C4-2B (cell line): ENCODE measurements around the gene FGF22.

Source experiments
- H3K27ac ChIP-seq: fragments of 450-650 bp; 2 replicates; pipeline ENCODE4 v1.5.1; 2017
- CTCF ChIP-seq: fragments of 450-650 bp; conservative IDR thresholded peaks from 2 replicates; pipeline ENCODE4 v1.5.1; 2017; ENCODE audit warnings: mild to moderate bottlenecking
- ZFX ChIP-seq: fragments of 450-650 bp; IDR thresholded peaks from 2 replicates; pipeline ENCODE4 v1.6.1; 2017

FGF22 gene

GRCh38 chr19:610071-610800 is 29.4 kb upstream of the FGF22 start:
- no peak for TF ChIP-seq ZFX
- TF ChIP-seq CTCF: no peak
- no peak overlapping the region for H3K27ac ChIP-seq

DNA sequence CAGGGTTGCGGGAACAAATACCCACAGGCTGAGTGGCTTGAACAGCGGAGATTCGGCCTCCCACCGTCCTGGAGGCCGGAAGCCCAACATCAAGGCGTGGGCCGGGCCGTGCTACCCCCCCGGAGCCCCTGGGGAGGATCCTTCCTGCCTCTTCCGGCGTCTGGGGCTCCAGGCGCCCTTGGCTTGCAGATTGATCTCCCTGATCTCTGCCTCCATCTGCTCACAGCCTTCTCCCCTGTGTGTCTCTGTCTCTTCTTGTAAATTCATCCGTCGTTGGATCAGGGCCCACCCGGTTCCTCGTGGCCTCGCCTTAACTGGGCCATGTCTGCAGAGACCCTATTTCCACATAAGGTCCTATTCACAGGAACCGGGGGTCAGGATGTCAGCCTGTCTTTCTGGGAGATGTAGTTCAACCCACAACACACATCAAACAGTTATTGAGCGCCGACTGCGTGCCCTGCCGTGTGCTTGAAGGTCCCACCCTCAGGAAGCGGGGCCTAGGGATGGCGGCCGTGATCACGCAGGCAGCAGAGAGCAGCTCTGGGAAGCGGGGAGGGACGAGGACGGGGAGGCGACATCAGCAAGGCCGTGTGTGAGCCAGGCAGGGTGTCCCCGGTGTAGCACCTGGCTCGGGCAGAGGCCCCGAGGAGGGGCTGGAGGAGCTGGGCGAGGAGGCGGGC is 28.7 kb upstream of the FGF22 start:
- H3K27ac ChIP-seq: no peak overlapping the region

DNA sequence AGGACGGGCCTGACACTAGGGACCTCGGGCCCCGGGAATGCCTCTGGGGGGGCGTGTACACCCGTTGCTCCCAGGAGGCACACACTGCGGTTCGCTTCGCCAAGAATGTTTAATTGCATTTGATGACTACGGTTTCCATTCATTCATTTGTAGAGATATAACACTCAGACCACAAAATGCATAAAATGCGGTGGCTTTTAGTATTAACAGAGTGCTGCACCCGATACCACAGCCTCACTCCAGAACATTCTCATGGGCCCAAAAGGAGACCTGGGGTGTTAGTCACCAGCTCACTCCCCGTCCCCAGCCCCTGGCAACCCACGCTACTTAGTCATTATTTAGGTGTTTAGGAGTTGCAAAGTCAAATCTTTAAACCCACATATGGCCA is 28.2 kb upstream of the FGF22 start:
- TF ChIP-seq ZFX (no peak), CTCF (no peak)
- H3K27ac ChIP-seq: no peak overlapping the region

More for the DNA sequence above, 28.7 kb upstream of the FGF22 start:
- TF ChIP-seq CTCF (no peak), ZFX (no peak)

DNA sequence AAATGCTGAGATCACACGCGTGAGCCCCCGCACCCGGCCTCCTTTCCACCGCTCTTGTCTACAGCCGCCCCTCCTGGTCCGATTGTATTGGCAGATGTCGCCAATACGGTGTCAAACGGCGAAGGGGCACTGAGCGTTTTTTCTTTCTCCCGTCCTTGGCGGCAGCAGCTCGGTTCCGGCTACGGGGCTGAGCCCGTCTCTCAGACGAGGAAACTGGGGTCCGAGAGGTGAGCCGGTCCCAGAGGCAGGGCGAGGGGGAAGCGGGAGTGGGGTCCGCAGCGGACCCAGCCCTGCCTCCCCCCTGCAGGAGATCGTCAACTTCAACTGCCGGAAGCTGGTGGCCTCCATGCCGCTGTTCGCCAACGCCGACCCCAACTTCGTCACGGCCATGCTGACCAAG is 26.7 kb upstream of the FGF22 start:
- TF ChIP-seq ZFX (no peak), CTCF (no peak)

GRCh38 chr19:613732-614567 is 25.7 kb upstream of the FGF22 start:
- no peak for TF ChIP-seq ZFX
- TF ChIP-seq CTCF: no peak
- no peak overlapping the region for H3K27ac ChIP-seq

More for the DNA sequence above, 26.7 kb upstream of the FGF22 start:
- H3K27ac ChIP-seq: no peak overlapping the region

GRCh38 chr19:615619-616018 is 24.1 kb upstream of the FGF22 start:
- no peak for TF ChIP-seq CTCF
- TF ChIP-seq ZFX: no peak
- H3K27ac ChIP-seq: no peak overlapping the region
